HepG2 (cell line): Measurements from ENCODE around the gene LRRC43.

ENCODE experiments used
- HNRNPK ChIP-seq: fragments of 200-400 bp; formaldehyde crosslinking; IDR thresholded peaks from 2 replicates; pipeline ENCODE4 v1.6.1; 2018; ENCODE audit warnings: low read length, low read depth, moderate library complexity, mild to moderate bottlenecking; ENCODE audit not compliant: poor library complexity, severe bottlenecking
- NONO ChIP-seq, 2 experiments: fragments of 450-650 bp in 1 of 2; sonication (generic) in 1 of 2; formaldehyde crosslinking in 1 of 2; IDR thresholded peaks in 1 of 2; conservative IDR thresholded peaks in 1 of 2; 2 replicates each; pipeline versions ENCODE4 v1.6.1 to v1.8.0; 2017 to 2022; ENCODE audit warnings: mild to moderate bottlenecking in 1 of 2, missing genetic modification reagents in 1 of 2, moderate library complexity in 1 of 2
- RFX5 ChIP-seq: IDR thresholded peaks from 2 replicates; pipeline ENCODE4 v1.6.1; 2011; ENCODE audit warnings: low read depth, low read length, improper control_type of control experiment
- TCF7L2 ChIP-seq: IDR thresholded peaks from 2 replicates; pipeline ENCODE4 v1.6.1; 2011; ENCODE audit warnings: mild to moderate bottlenecking, low read depth, low read length, moderate library complexity
- ZNF34 ChIP-seq: sonication (generic); formaldehyde crosslinking; IDR thresholded peaks from 2 replicates; pipeline ENCODE4 v1.4.0; 2020; ENCODE audit warnings: mild to moderate bottlenecking, missing genetic modification reagents, borderline replicate concordance

DNA sequence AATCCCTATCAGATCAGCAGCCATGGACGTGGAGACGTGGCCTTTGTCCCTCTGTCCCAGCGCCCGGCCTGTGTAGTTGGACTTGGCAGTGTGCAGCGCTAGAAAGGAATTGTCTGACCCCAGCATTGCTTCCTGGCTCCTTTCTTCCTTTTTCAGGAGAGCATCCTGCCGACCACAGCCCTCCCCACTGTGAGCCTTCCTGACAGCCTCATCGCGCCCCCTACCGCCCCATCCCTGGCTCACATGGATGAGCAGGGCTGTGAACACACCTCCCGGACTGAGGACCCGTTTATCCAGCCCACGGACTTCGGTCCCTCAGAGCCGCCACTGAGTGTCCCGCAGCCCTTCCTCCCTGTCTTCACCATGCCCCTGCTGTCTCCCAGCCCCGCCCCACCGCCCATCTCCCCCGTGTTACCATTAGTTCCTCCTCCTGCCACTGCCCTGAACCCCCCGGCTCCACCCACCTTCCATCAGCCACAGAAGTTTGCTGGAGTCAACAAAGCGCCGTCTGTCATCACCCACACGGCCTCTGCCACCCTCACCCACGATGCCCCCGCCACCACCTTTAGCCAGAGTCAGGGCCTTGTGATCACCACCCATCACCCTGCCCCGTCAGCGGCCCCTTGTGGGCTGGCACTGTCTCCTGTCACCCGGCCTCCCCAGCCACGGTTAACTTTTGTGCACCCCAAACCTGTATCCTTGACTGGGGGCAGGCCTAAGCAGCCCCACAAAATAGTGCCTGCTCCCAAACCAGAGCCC, 49.6 kb upstream of the LRRC43 start:
- TF ChIP-seq RFX5 (no peak), NONO (IDR thresholded peaks at IDR 0.05) (no peak), NONO (CRISPR knock-in tag; conservative IDR thresholded peaks at IDR 0.05) (no peak), TCF7L2 (no peak), ZNF34 (no peak), HNRNPK (no peak)
